ENCODE results near the gene SLC15A1.

The SLC15A1 gene

GRCh38 chr13:98787996-98788395, 35.5 kb upstream of the SLC15A1 start:
- Histone ChIP-seq H3K4me1 (ENCODE audit: low read length) (no peaks in the 10 kb centered on the region), H3K9me2 (replicated peaks; ENCODE audit: insufficient read depth, low read length) (no peaks in the 10 kb centered on the region), H3K4me3 (ENCODE audit: low read length) (no peak overlapping the region), H3K9ac (ENCODE audit: low read length) (no peak overlapping the region), H3K27ac (ENCODE audit: low read length) (no peak overlapping the region), H3F3A (ENCODE audit: insufficient read depth, low read length) (no peaks in the 10 kb centered on the region), H4K20me1 (ENCODE audit: insufficient read depth, low read length) (no peaks in the 10 kb centered on the region), H3K79me2 (ENCODE audit: low read length) (no peaks in the 10 kb centered on the region), H3K27me3 (replicated peaks; ENCODE audit: insufficient read depth, low read length) (no peaks in the 10 kb centered on the region), H3K9me3 (replicated peaks; ENCODE audit: insufficient read depth, low read length) (no peaks in the 10 kb centered on the region), H3K4me2 (ENCODE audit: low read depth, low read length) (no peak overlapping the region), H3K36me3 (replicated peaks; ENCODE audit: insufficient read depth, low read length) (no peaks in the 10 kb centered on the region), H2AFZ (ENCODE audit: low read length) (no peak overlapping the region)
- DNase-seq: no peak
- TF ChIP-seq CTCF (IDR thresholded peaks at IDR 0.05; ENCODE audit: low read length) (no peak), EZH2 (optimal IDR thresholded peaks at IDR 0.05; ENCODE audit: low read depth, low read length) (no peak), EZH2phosphoT487 (IDR thresholded peaks at IDR 0.05; ENCODE audit: low read length) (no peak)

GRCh38 chr13:98787173-98787572, 34.7 kb upstream of the SLC15A1 start:
- no peak overlapping the region for H3K4me2 ChIP-seq (ENCODE audit: low read depth, low read length)
- no peaks in the 10 kb centered on the region for H3K27me3 ChIP-seq (replicated peaks; ENCODE audit: insufficient read depth, low read length)
- no peak overlapping the region for H3K27ac ChIP-seq (ENCODE audit: low read length)
- H3F3A ChIP-seq (ENCODE audit: insufficient read depth, low read length): no peaks in the 10 kb centered on the region
- no peaks in the 10 kb centered on the region for H3K4me1 ChIP-seq (ENCODE audit: low read length)
- H3K4me3 ChIP-seq (ENCODE audit: low read length): no peak overlapping the region
- no peak for DNase-seq
- H3K9me3 ChIP-seq (replicated peaks; ENCODE audit: insufficient read depth, low read length): no peaks in the 10 kb centered on the region
- H3K9me2 ChIP-seq (replicated peaks; ENCODE audit: insufficient read depth, low read length): no peaks in the 10 kb centered on the region
- TF ChIP-seq CTCF (IDR thresholded peaks at IDR 0.05; ENCODE audit: low read length) (no peak), EZH2 (optimal IDR thresholded peaks at IDR 0.05; ENCODE audit: low read depth, low read length) (no peak), EZH2phosphoT487 (IDR thresholded peaks at IDR 0.05; ENCODE audit: low read length) (no peak)
- no peaks in the 10 kb centered on the region for H3K36me3 ChIP-seq (replicated peaks; ENCODE audit: insufficient read depth, low read length)
- no peak overlapping the region for H2AFZ ChIP-seq (ENCODE audit: low read length)
- no peaks in the 10 kb centered on the region for H3K79me2 ChIP-seq (ENCODE audit: low read length)
- no peak overlapping the region for H3K9ac ChIP-seq (ENCODE audit: low read length)
- H4K20me1 ChIP-seq (ENCODE audit: insufficient read depth, low read length): no peaks in the 10 kb centered on the region

GRCh38 chr13:98786023-98786422, 33.6 kb upstream of the SLC15A1 start:
- Histone ChIP-seq H3K27me3 (replicated peaks; ENCODE audit: insufficient read depth, low read length) (no peaks in the 10 kb centered on the region), H3K9me3 (replicated peaks; ENCODE audit: insufficient read depth, low read length) (no peaks in the 10 kb centered on the region), H3K4me2 (ENCODE audit: low read depth, low read length) (no peak overlapping the region), H3K9ac (ENCODE audit: low read length) (no peak overlapping the region), H3F3A (ENCODE audit: insufficient read depth, low read length) (no peaks in the 10 kb centered on the region), H3K27ac (ENCODE audit: low read length) (no peak overlapping the region), H4K20me1 (ENCODE audit: insufficient read depth, low read length) (no peaks in the 10 kb centered on the region), H3K79me2 (ENCODE audit: low read length) (no peaks in the 10 kb centered on the region), H3K4me1 (ENCODE audit: low read length) (no peaks in the 10 kb centered on the region), H3K9me2 (replicated peaks; ENCODE audit: insufficient read depth, low read length) (no peaks in the 10 kb centered on the region), H2AFZ (ENCODE audit: low read length) (no peak overlapping the region), H3K36me3 (replicated peaks; ENCODE audit: insufficient read depth, low read length) (no peaks in the 10 kb centered on the region), H3K4me3 (ENCODE audit: low read length) (no peak overlapping the region)
- DNase-seq: no peak
- TF ChIP-seq CTCF (IDR thresholded peaks at IDR 0.05; ENCODE audit: low read length): no peak
- no peak for TF ChIP-seq EZH2 (optimal IDR thresholded peaks at IDR 0.05; ENCODE audit: low read depth, low read length)
- no peak for TF ChIP-seq EZH2phosphoT487 (IDR thresholded peaks at IDR 0.05; ENCODE audit: low read length)

All from MM.1S (cell line).